K562 (cell line): ENCODE results near the gene GTPBP6. TPM values are rescaled to one million over a fixed set of nuclear protein-coding genes. Genes with fewer than 3 reads are reported as not detected.

Experiments
- ATAC-seq: fragments of 200-7000 bp; cut with Tn5 transposase; 3 replicates; pipeline ENCODE4 v1.9.1; 2020; ENCODE audit warnings: moderate library complexity
- BruUV-seq: library from RNA; stranded (reverse); fragments of 400-500 nt; replicated peaks from 2 replicates; lab custom pipeline; 2021; lab: Mats Ljungman, UMichigan
- CTCF ChIA-PET: fragments of 300-600 bp; formaldehyde crosslinking; extraction: SDS; loops from one replicate; lab custom pipeline; 2021; ENCODE audit warnings: low intra/inter-chr PET ratio; lab: Yijun Ruan, JAX
- POLR2A ChIA-PET: fragments of 300-600, 350-650 bp; sonication (Branson Sonifier 250); formaldehyde crosslinking; extraction: SDS; loops from one replicate; lab custom pipeline; 2021; ENCODE audit warnings: antibody characterized with exemption, inconsistent platforms; lab: Yijun Ruan, JAX
- DNase-seq, 4 experiments: peaks; one replicate each; pipeline versions ENCODE4 v3.0.0 to v3.0.0-alpha.2; 2011 to 2018; ENCODE audit warnings: low spot score in 3 of 4, mixed read lengths in 3 of 4; ENCODE audit errors: extremely low read depth in 1 of 4
- FAIRE-seq: peaks from 2 replicates; lab custom pipeline; 2011; peaks lifted over from hg19 to GRCh38; lab: Jason Lieb, UNC
- H2AFZ ChIP-seq: 2 replicates; pipeline ENCODE4 v1.6.0; 2011; ENCODE audit warnings: low read depth, low read length, control low read depth, inconsistent platforms
- H3K27ac ChIP-seq: fragments of 200-600 bp; 3 replicates; pipeline ENCODE4 v1.8.0; 2011; ENCODE audit warnings: low read depth, mild to moderate bottlenecking, control low read depth, inconsistent platforms, low read length, moderate library complexity, mixed read lengths; ENCODE audit errors: extremely low read depth
- H3K27me3 ChIP-seq, 2 experiments: fragments of 300-600 bp in 1 of 2; 2 replicates in 1 of 2; 3 replicates in 1 of 2; pipeline versions ENCODE4 v1.6.0 to v1.8.0; 2011; ENCODE audit warnings: inconsistent platforms in 2 of 2, low read length in 2 of 2, mild to moderate bottlenecking in 1 of 2, mixed read lengths in 1 of 2, moderate library complexity in 1 of 2; ENCODE audit not compliant: control insufficient read depth in 2 of 2, insufficient read depth in 2 of 2
- H3K36me3 ChIP-seq: fragments of 300-600 bp; 3 replicates; pipeline ENCODE4 v1.8.0; 2011; ENCODE audit warnings: mild to moderate bottlenecking, low read length, inconsistent platforms; ENCODE audit not compliant: control insufficient read depth, insufficient read depth
- H3K4me1 ChIP-seq, 2 experiments: fragments of 200-600 bp in 1 of 2; replicated peaks in 1 of 2; 2 replicates in 1 of 2; 3 replicates in 1 of 2; pipeline versions ENCODE4 v1.5.1 to v1.8.0; 2011; ENCODE audit warnings: inconsistent platforms in 2 of 2, low read length in 2 of 2, mild to moderate bottlenecking in 1 of 2, mixed read lengths in 1 of 2, moderate library complexity in 1 of 2; ENCODE audit not compliant: control insufficient read depth in 2 of 2, insufficient read depth in 2 of 2
- H3K4me2 ChIP-seq: 2 replicates; pipeline ENCODE4 v1.6.1; 2011; ENCODE audit warnings: low read length, control low read depth, inconsistent platforms, mixed read lengths; ENCODE audit not compliant: insufficient read depth
- H3K4me3 ChIP-seq: fragments of 200-600 bp; sonication (generic), shearing (Covaris generic); 2 replicates; pipeline ENCODE4 v1.5.1; 2016; ENCODE audit warnings: control low read depth, inconsistent platforms
- H3K79me2 ChIP-seq: fragments of 200-600 bp; 3 replicates; pipeline ENCODE4 v1.8.0; 2011; ENCODE audit warnings: low read length, inconsistent platforms; ENCODE audit not compliant: control insufficient read depth, insufficient read depth
- H3K9ac ChIP-seq, 2 experiments: 2 replicates each; pipeline versions ENCODE4 v1.6.0 to v1.6.1; 2011; ENCODE audit warnings: low read depth in 2 of 2, low read length in 2 of 2, control low read depth in 1 of 2, inconsistent platforms in 1 of 2, mild to moderate bottlenecking in 1 of 2, mixed read lengths in 1 of 2; ENCODE audit not compliant: insufficient read depth in 1 of 2
- H3K9me1 ChIP-seq: one replicate; pipeline ENCODE4 v1.6.0; 2011; ENCODE audit warnings: inconsistent platforms, mild to moderate bottlenecking, low read length, moderate library complexity; ENCODE audit not compliant: control insufficient read depth, insufficient read depth
- H3K9me3 ChIP-seq: replicated peaks from 2 replicates; pipeline ENCODE4 v1.5.1; 2011; ENCODE audit warnings: low read depth, low read length, inconsistent platforms; ENCODE audit not compliant: control insufficient read depth, insufficient read depth
- H4K20me1 ChIP-seq: replicated peaks from 2 replicates; pipeline ENCODE4 v1.6.1; 2011; ENCODE audit warnings: low read length, inconsistent platforms, mixed read lengths; ENCODE audit not compliant: control insufficient read depth, insufficient read depth
- ARID2 ChIP-seq: fragments of 450-650 bp; IDR thresholded peaks from 2 replicates; pipeline ENCODE4 v1.6.1; 2017; ENCODE audit warnings: antibody characterized with exemption, mild to moderate bottlenecking
- BMI1 ChIP-seq: fragments of 150-350 bp; IDR thresholded peaks from 2 replicates; pipeline ENCODE4 v1.6.1; 2014; ENCODE audit warnings: low read length
- EGR1 ChIP-seq: fragments of 450-650 bp; conservative IDR thresholded peaks from 2 replicates; pipeline ENCODE4 v1.6.1; 2017; ENCODE audit warnings: mild to moderate bottlenecking
- ETV6 ChIP-seq, 3 experiments: fragments of 150-350 bp in 1 of 3; sonication (generic) in 1 of 3; formaldehyde crosslinking in 1 of 3; IDR thresholded peaks; 2 replicates each; pipeline versions ENCODE4 v1.6.1 to v1.8.0; 2014 to 2022; ENCODE audit warnings: borderline replicate concordance in 2 of 3, low read depth in 2 of 3, antibody characterized with exemption in 1 of 3, low read length in 1 of 3, mild to moderate bottlenecking in 1 of 3, missing genetic modification reagents in 1 of 3
- KDM1A ChIP-seq, 2 experiments: fragments of 450-650 bp; IDR thresholded peaks; 2 replicates each; pipeline ENCODE4 v1.6.1; 2016; ENCODE audit warnings: mild to moderate bottlenecking in 2 of 2
- MTA2 ChIP-seq: fragments of 450-650 bp; IDR thresholded peaks from 2 replicates; pipeline ENCODE4 v1.6.1; 2016; ENCODE audit warnings: low read depth
- NFIX ChIP-seq: fragments of 250-450 bp; sonication (Bioruptor Pico); IDR thresholded peaks from 2 replicates; pipeline ENCODE4 v1.4.0; 2020; ENCODE audit warnings: low read depth, mild to moderate bottlenecking, moderate library complexity
- PHF20 ChIP-seq: fragments of 450-650 bp; IDR thresholded peaks from 2 replicates; pipeline ENCODE4 v1.6.1; 2018; ENCODE audit not compliant: partially characterized antibody
- SNAPC5 ChIP-seq: fragments of 250-450 bp; sonication (Bioruptor Pico); IDR thresholded peaks from 2 replicates; pipeline ENCODE4 v1.8.0; 2021; ENCODE audit warnings: moderate library complexity, mild to moderate bottlenecking, inconsistent platforms
- ZBTB33 ChIP-seq: sonication (generic); formaldehyde crosslinking; IDR thresholded peaks from 2 replicates; pipeline ENCODE4 v1.8.1; 2023; ENCODE audit warnings: mild to moderate bottlenecking, missing genetic modification reagents
- ZC3H11A ChIP-seq: IDR thresholded peaks from 2 replicates; pipeline ENCODE4 v1.6.1; 2012; ENCODE audit warnings: low read depth, low read length, improper control_type of control experiment
- ZNF24 ChIP-seq: fragments of 450-650 bp; IDR thresholded peaks from 2 replicates; pipeline ENCODE4 v1.6.1; 2016
- ZNF277 ChIP-seq: fragments of 250-450 bp; sonication (Bioruptor Pico); IDR thresholded peaks from 2 replicates; pipeline ENCODE4 v1.8.0; 2022; ENCODE audit warnings: inconsistent platforms, mild to moderate bottlenecking, moderate library complexity, borderline replicate concordance
- WGBS: fragments of 100-300 bp; shearing (Covaris generic); methylation state at CpG from one replicate; pipeline ENCODE4 v1.1.6; 2016; ENCODE audit warnings: low coverage, mixed read lengths; ENCODE audit not compliant: insufficient coverage; ENCODE audit errors: missing lambda C conversion rate; 5-methylcytosine and 5-hydroxymethylcytosine counted together
- in situ Hi-C: fragments of 300-500 bp; cut with MboI; formaldehyde crosslinking; loops from 4 replicates; pipeline ENCODE4 v1.15.0; 2018; ENCODE audit warnings: inconsistent platforms, mixed read lengths
- intact Hi-C: fragments of 100-400 bp; cut with micrococcal nuclease; formaldehyde crosslinking; loops from 2 replicates; pipeline ENCODE4 v1.14.2; 2022
- polyA plus RNA-seq, 8 experiments: library from polyadenylated mRNA; depleted of rRNA in 4 of 8; stranded (reverse) in 5 of 8; unstranded in 3 of 8; fragments of >200 nt; fragmentation: Nextera tagmentation in 2 of 8; fragmentation: Illumina TruSeq in 1 of 8; extraction: Ambion mirVana in 2 of 8; extraction: Trizol in 1 of 8; gene quantifications; 2 replicates each; pipeline versions ENCODE4 v1.2.1 to v1.2.3, GENCODE V29; 2011 to 2014; ENCODE audit warnings: inconsistent platforms in 1 of 8, missing spikeins in 1 of 8
- total RNA-seq, 7 experiments: library from RNA; depleted of rRNA in 6 of 7; stranded (reverse); fragments of >200 nt in 6 of 7; fragmentation: Illumina TruSeq in 2 of 7; extraction: Trizol in 2 of 7; gene quantifications; 2 replicates each; pipeline versions ENCODE4 v1.2.1 to v1.2.3, GENCODE V29; 2011 to 2021; ENCODE audit warnings: low replicate concordance in 1 of 7

Gene GTPBP6
- total and polyA plus RNA-seq, 9 of the 15 experiments (the other 6 are each of a cell fraction or from before 2014, with no cell fraction given): 0.24 to 35.2 (median 8.0) TPM

- FAIRE-seq: no peak
Measured at GRCh38 chrX:300334-300733, 18.3 kb downstream of the GTPBP6 start.

More at GRCh38 chrX:300334-300733, 18.3 kb downstream of the GTPBP6 start:
- intact Hi-C loops: no loop called here
- peaks cover 51% of the 10 kb centered on the region; the same call in 2 of the 3 replicates for H3K36me3 ChIP-seq
- ATAC-seq: no peak
- H3K9me3 ChIP-seq: no peaks in the 10 kb centered on the region
- in situ Hi-C loops: no loop called here
- no TSS peak for BruUV-seq
- H3K9ac ChIP-seq: no peak overlapping the region
- no peak overlapping the region for H3K4me3 ChIP-seq
- no peaks in the 10 kb centered on the region for H4K20me1 ChIP-seq
- peak; percentile 55; the same call in 1 of the 2 replicates for TF ChIP-seq ARID2
- TF ChIP-seq PHF20: peak; percentile 30
- no peak for TF ChIP-seq SNAPC5 (CRISPR knock-in tag)
- no peak for TF ChIP-seq BMI1
- TF ChIP-seq ZNF24: no peak
- TF ChIP-seq MTA2: no peak
- no peak for TF ChIP-seq ETV6 (IDR thresholded peaks at IDR 0.05; ENCODE audit: borderline replicate concordance in 1 of 2, low read depth in 2 of 2, low read length in 1 of 2)
- no peak for TF ChIP-seq ETV6 (CRISPR knock-in tag; IDR thresholded peaks at IDR 0.05; ENCODE audit: borderline replicate concordance)
- TF ChIP-seq EGR1: no peak
- no peak for TF ChIP-seq ZC3H11A
- 0 out of 2 replicates have a peak, but pooled peaks have one; percentile 20 for TF ChIP-seq ZNF277
- TF ChIP-seq KDM1A (IDR thresholded peaks at IDR 0.05): peak in 1 of 2 experiments; percentile 90; a peak in 2 of 4 replicates
- TF ChIP-seq NFIX (CRISPR knock-in tag): peak; percentile 6; the same call in 1 of the 2 replicates
- TF ChIP-seq ZBTB33 (CRISPR knock-in tag): no peak
- H3K9me1 ChIP-seq: no peaks in the 10 kb centered on the region
- no peaks in the 10 kb centered on the region for H3K4me1 ChIP-seq
- H3K27ac ChIP-seq: no peak overlapping the region
- H2AFZ ChIP-seq: no peak overlapping the region
- H3K27me3 ChIP-seq: no peaks in the 10 kb centered on the region
- no peak for DNase-seq
- H3K79me2 ChIP-seq: no peaks in the 10 kb centered on the region
- POLR2A ChIA-PET: no interaction called here
- 96% methylated on average over 8 of the region's 8 CpGs for WGBS
- CTCF ChIA-PET: no interaction called here
- H3K4me2 ChIP-seq: no peak overlapping the region
